Embryonic facial prominence (tissue), 1 donor: ENCODE results near the gene MYO9B.

Experiments
- DNase-seq: peaks from one replicate; pipeline ENCODE4 v3.0.0-alpha.2; 2016; ENCODE audit errors: extremely low spot score

MYO9B gene

GRCh38 chr19:17061691-17062090, 13.9 kb upstream of the MYO9B start:
- no peak for DNase-seq

GRCh38 chr19:17063428-17063827, 12.1 kb upstream of the MYO9B start:
- no peak for DNase-seq

GRCh38 chr19:17069193-17069592, 6.4 kb upstream of the MYO9B start:
- no peak for DNase-seq

DNA sequence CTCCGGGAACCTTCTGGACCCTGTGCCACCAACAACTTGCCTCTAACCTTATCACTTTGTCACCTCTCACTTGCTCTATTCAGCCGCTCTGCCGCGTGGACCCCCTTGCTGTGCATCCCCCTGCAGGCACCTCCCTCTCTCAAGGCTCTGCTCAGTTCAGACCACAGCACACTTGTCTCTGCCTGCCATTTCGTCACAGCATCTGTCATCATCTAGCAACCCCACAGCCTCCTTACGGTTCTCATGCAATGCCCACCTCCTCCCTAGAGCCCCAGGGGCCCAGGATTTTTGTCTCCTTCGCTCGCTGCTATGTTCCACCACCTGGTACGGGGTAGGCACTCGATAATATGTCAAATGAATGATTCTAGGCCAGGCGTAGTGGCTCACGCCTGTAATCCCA, 5.2 kb upstream of the MYO9B start:
- DNase-seq, result no peak

DNA sequence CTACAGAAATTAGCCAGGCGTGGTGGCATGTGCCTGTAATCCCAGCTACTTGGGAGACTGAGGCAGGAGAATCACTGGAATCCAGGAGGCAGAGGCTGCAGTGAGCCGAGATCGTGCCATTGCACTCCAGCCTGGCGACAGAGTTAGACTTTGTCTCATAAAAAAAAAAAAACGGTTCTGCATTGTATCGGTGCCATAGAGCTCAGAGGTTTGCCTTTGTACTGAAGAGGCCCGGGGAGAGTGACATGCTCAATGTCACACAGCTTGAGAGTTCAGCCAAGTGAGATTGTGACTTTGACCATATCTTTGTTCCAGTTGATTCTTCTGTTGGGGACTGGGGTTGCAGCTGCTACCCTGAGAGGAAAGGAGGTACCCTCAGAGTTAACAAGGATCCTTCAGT, 4.7 kb upstream of the MYO9B start:
- DNase-seq, result no peak

GRCh38 chr19:17073869-17074633, 1.5 kb upstream of the MYO9B start:
- DNase-seq, result no peak

DNA sequence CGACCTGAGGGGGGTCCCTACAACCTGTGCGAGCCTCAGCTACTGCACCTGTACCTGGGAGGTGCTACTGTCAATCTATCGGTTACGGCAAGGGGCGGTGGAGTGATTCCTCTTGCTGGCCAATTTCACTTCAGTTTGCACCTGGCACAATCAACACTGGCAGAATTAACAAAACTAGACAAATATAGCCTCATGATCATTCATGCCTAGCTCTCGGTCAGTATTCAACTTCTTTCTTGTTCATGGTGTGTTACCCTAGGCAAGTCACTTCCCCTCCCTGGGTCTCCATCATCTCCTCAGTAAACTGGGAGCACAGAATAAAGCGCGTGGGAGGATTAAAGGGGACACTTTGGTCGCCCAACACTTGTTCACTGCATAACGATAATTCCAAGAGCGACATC, 943 bp upstream of the MYO9B start:
- DNase-seq, result no peak

- peak; percentile 41 for DNase-seq
These were observed 426 bp downstream of the MYO9B start for GRCh38 chr19:17075864-17076542.

DNA sequence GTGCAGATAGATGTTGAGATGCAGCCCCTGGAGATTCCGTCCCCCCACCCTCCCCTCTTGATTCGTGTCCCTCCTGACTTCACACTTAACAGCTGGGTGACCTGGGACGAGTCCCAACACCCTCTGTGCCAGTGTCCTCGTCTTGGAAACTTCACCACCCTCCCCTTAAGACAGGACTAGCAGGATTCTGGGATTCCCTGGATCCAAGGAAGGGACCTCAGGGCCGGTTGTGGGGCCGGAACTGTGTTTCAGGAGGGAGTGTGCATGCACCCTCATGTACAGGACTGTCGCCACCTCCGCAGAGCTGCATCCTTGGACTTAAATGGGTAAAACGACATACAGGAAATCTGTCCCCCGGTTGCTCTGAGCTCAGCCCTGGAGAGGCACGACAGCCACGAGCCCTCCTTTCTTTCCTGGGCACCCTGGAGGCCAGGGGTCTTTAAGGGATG, 990 bp downstream of the MYO9B start:
- no peak for DNase-seq

GRCh38 chr19:17077447-17078028, 2.0 kb downstream of the MYO9B start:
- DNase-seq, result no peak

GRCh38 chr19:17078036-17078919, 2.7 kb downstream of the MYO9B start:
- DNase-seq, result no peak

DNA sequence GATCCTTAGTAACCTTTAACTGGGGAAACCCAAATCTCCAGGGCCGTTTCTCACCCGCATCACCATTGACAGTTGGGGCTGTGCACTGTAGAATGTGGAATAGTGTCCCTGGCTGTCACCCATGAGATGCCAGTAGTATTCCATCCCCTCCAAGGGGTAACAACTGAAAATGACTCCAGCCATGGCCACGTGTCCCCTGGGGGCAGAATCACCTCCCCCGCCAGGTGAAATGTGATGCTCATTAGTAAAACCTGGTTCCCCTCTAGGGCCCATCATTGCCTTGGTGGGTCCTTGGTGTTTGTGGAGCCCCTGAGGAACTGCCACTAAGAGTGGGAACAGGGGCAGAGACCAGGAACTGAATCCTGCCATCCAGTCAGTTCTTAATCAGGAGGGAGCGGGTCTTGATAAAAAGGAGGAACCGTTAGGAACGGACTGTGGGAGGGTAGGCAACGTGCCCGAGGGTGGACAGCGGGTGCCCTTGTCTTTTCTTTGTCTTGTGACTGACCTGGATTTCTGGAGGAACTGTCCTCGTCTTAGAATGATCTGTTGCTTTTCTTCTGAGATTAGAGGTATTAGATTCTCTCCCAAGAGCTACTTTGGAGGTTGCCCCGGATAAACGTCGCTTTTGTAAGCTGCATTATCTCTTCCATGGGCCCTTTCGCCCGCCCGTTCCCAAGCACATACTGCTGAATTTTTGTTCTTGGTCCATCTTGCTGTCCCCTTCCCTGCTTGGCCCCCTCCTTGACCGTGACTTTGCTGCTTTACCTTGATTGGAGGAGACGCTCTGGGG, 3.5 kb downstream of the MYO9B start:
- no peak for DNase-seq

- DNase-seq, result peak; percentile 49
These were observed 4.3 kb downstream of the MYO9B start for GRCh38 chr19:17079710-17080439.

- no peak for DNase-seq
These were observed 4.8 kb downstream of the MYO9B start for GRCh38 chr19:17080440-17080801.

- no peak for DNase-seq
These were observed 6.4 kb downstream of the MYO9B start for GRCh38 chr19:17081672-17082630.

DNA sequence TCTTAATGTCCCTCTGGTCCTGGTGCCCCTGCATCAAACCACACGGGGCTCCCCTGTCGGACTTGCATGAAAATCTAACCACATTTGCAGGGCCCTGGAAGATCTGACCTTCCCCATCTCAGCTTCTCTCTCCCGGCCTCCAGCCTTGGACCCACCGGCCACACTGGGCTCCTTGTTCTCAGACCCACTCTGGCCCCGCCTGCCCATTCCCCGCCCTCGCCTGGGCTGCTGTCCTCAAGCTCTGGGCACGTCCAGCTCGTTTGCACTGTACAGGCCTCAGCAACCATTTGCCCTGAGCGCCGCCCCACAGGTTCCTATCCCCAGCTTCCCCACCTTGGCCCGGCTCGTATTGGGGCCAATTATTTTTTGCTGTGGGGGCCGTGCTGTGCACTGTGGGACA, 10.5 kb downstream of the MYO9B start:
- DNase-seq, result no peak

DNA sequence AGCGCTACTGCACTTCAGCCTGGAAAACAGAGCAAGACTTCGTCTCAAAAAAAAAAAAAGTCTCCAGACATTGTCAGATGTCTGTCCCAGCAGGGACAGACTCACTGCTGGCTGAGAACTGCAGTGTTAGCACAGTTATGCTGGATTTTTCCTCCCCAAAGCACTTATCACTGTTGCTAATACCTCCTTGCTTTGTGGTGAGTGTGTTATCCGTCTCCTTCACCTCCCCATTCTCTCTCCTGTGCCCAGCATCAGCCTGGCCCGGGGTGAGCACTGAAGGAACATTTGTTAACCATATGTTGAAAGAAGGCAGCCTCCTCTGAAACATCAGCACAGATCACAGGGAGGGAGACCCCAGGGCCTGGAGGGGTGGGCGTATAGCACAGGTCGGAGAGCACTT, 11.3 kb downstream of the MYO9B start:
- DNase-seq, result no peak

GRCh38 chr19:17088552-17088951, 13.0 kb downstream of the MYO9B start:
- no peak for DNase-seq

DNA sequence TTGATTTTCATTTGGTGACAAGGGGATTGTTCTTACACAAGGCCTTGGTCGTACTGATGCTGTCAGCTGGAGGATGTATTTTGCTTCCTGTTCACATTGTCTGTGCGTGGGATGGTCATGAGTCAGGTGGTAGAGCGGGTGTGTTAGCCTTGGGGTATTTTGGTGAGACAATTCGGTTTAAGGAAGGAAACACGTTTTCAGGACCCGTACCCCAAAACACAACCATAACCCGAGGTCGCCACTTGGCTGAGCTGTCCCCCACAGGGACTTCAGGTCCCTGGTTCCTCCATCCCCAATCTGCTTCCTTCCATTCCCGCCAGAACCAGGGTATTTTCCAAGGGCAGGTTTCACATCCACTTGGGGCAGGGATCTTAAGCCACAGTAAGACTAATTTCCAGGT, 15.0 kb downstream of the MYO9B start:
- no peak for DNase-seq
